HepG2 (cell line): ENCODE measurements around the gene IQUB. TPM values are rescaled to one million over a fixed set of nuclear protein-coding genes. Genes with fewer than 3 reads are reported as not detected.

Experiments
- AHR ChIP-seq: IDR thresholded peaks from 2 replicates; pipeline ENCODE4 v1.6.1; 2018; ENCODE audit warnings: missing genetic modification reagents, missing compliant biosample characterization
- CREB1 ChIP-seq, 2 experiments: fragments of 450-650 bp in 1 of 2; IDR thresholded peaks; 2 replicates each; pipeline ENCODE4 v1.6.1; 2016 to 2017; ENCODE audit warnings: control low read depth in 1 of 2, mild to moderate bottlenecking in 1 of 2, missing compliant biosample characterization in 1 of 2, missing genetic modification characterization in 1 of 2
- FOSL2 ChIP-seq: sonication (generic); formaldehyde crosslinking; IDR thresholded peaks from 2 replicates; pipeline ENCODE4 v1.4.0; 2020; ENCODE audit warnings: missing genetic modification reagents
- GATAD1 ChIP-seq: IDR thresholded peaks from 2 replicates; pipeline ENCODE4 v1.6.1; 2016; ENCODE audit warnings: missing genetic modification reagents, missing compliant biosample characterization
- KLF16 ChIP-seq, 2 experiments: sonication (generic) in 1 of 2; formaldehyde crosslinking in 1 of 2; IDR thresholded peaks; 2 replicates each; pipeline versions ENCODE4 v1.6.1 to v1.8.0; 2016 to 2023; ENCODE audit warnings: missing genetic modification reagents in 2 of 2, missing compliant biosample characterization in 1 of 2
- MAF1 ChIP-seq: sonication (generic); formaldehyde crosslinking; IDR thresholded peaks from 2 replicates; pipeline ENCODE4 v1.5.0; 2020; ENCODE audit warnings: missing genetic modification reagents, borderline replicate concordance
- NFKB2 ChIP-seq: sonication (generic); formaldehyde crosslinking; IDR thresholded peaks from 2 replicates; pipeline ENCODE4 v1.4.0; 2020; ENCODE audit warnings: missing genetic modification reagents, borderline replicate concordance
- SAP130 ChIP-seq: IDR thresholded peaks from 2 replicates; pipeline ENCODE4 v1.6.1; 2016; ENCODE audit warnings: low read depth
- SIN3A ChIP-seq: IDR thresholded peaks from 2 replicates; pipeline ENCODE4 v1.6.1; 2011; ENCODE audit warnings: low read depth, mild to moderate bottlenecking, control low read depth, low read length, borderline replicate concordance
- STAT5B ChIP-seq: sonication (generic); formaldehyde crosslinking; IDR thresholded peaks from 2 replicates; pipeline ENCODE4 v1.4.0; 2020; ENCODE audit warnings: missing genetic modification reagents
- TBX2 ChIP-seq: sonication (generic); formaldehyde crosslinking; IDR thresholded peaks from 2 replicates; pipeline ENCODE4 v1.5.0; 2020; ENCODE audit warnings: missing genetic modification reagents, mild to moderate bottlenecking, borderline replicate concordance
- ZFP36L2 ChIP-seq: sonication (generic); formaldehyde crosslinking; IDR thresholded peaks from 2 replicates; pipeline ENCODE4 v1.4.0; 2020; ENCODE audit warnings: missing genetic modification reagents
- ZNF792 ChIP-seq: IDR thresholded peaks from 2 replicates; pipeline ENCODE4 v1.6.1; 2016
- polyA plus RNA-seq, 8 experiments: library from polyadenylated mRNA; depleted of rRNA in 3 of 8; stranded (reverse) in 7 of 8; unstranded in 1 of 8; fragments of >200 nt; fragmentation: Illumina TruSeq in 4 of 8; extraction: Trizol in 4 of 8; gene quantifications; 2 replicates each; pipeline versions ENCODE4 v1.2.1 to v1.2.3, GENCODE V29; 2011 to 2016; ENCODE audit warnings: low read depth in 4 of 8, missing spikeins in 1 of 8, mixed read lengths in 1 of 8; ENCODE audit not compliant: insufficient read depth in 1 of 8
- total RNA-seq, 5 experiments: library from RNA; depleted of rRNA; stranded (reverse); fragments of >200 nt; fragmentation: Illumina TruSeq; extraction: Trizol; gene quantifications; 2 replicates each; pipeline ENCODE4 v1.2.3, GENCODE V29; 2016; ENCODE audit warnings: low read depth in 1 of 5
- TF ChIP-seq, protein P1 (sequence below): sonication (generic); formaldehyde crosslinking; IDR thresholded peaks from 2 replicates; pipeline ENCODE4 v1.9.0; 2021; ENCODE audit warnings: mild to moderate bottlenecking, missing genetic modification reagents
- TF ChIP-seq, protein P2 (sequence below): IDR thresholded peaks from 2 replicates; pipeline ENCODE4 v1.6.1; 2018; ENCODE audit warnings: missing genetic modification reagents, mild to moderate bottlenecking, missing compliant biosample characterization
- TF ChIP-seq, protein P3 (sequence below): sonication (generic); formaldehyde crosslinking; IDR thresholded peaks from 2 replicates; pipeline ENCODE4 v1.4.0; 2020; ENCODE audit warnings: missing genetic modification reagents
- TF ChIP-seq, protein P4 (sequence below): sonication (generic); formaldehyde crosslinking; conservative IDR thresholded peaks from 2 replicates; pipeline ENCODE4 v1.4.0; 2020; ENCODE audit warnings: missing genetic modification reagents

Gene IQUB
- total and polyA plus RNA-seq, 2 of the 13 experiments (the other 11 are each of a cell fraction or from before 2014, with no cell fraction given), result 0.07 TPM; not detected in 1

DNA sequence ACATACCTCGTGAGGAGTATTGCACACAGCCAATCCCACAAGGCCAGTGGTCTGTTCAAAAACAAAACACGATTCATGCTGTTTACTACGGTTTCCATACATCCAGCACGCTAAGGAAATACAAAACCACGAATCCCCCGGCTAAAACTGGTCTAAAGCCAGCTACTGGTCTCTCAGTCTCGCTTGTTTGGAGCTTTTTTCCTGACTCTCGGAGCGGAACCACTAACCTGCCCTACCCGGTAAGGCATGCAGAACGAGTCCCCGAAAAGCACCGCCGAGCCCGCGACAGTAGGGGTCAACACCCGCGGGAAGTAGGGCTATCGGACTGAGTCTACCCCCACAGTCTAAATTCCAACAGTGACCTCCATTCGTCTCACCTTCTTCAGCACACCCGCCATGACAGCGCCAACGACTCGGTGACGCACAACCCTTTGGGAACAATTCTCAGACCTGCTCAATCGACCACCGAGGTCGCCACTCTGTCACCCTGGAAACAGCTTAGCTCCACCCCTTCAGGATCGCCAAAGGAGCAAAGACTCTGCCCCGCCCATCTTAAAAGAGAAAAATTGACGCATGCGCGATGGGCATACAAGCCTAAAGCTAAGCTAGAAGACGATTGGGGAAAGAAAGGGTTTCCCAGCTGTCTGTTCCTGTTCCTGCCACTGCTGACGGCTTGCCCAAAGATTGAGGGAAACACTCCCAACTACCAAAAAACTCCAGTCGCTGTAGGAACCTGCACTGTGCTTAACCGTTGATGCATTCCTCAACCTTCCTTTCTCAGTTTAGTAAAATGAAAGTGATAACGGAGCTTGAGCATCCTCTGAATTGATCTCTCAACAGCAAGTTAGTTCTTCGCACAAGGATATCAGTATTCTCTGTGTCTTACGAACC, 23.2 kb upstream of the IQUB start, which contains the start of gene NDUFA5 (continued):
- TF ChIP-seq, protein P1, sequence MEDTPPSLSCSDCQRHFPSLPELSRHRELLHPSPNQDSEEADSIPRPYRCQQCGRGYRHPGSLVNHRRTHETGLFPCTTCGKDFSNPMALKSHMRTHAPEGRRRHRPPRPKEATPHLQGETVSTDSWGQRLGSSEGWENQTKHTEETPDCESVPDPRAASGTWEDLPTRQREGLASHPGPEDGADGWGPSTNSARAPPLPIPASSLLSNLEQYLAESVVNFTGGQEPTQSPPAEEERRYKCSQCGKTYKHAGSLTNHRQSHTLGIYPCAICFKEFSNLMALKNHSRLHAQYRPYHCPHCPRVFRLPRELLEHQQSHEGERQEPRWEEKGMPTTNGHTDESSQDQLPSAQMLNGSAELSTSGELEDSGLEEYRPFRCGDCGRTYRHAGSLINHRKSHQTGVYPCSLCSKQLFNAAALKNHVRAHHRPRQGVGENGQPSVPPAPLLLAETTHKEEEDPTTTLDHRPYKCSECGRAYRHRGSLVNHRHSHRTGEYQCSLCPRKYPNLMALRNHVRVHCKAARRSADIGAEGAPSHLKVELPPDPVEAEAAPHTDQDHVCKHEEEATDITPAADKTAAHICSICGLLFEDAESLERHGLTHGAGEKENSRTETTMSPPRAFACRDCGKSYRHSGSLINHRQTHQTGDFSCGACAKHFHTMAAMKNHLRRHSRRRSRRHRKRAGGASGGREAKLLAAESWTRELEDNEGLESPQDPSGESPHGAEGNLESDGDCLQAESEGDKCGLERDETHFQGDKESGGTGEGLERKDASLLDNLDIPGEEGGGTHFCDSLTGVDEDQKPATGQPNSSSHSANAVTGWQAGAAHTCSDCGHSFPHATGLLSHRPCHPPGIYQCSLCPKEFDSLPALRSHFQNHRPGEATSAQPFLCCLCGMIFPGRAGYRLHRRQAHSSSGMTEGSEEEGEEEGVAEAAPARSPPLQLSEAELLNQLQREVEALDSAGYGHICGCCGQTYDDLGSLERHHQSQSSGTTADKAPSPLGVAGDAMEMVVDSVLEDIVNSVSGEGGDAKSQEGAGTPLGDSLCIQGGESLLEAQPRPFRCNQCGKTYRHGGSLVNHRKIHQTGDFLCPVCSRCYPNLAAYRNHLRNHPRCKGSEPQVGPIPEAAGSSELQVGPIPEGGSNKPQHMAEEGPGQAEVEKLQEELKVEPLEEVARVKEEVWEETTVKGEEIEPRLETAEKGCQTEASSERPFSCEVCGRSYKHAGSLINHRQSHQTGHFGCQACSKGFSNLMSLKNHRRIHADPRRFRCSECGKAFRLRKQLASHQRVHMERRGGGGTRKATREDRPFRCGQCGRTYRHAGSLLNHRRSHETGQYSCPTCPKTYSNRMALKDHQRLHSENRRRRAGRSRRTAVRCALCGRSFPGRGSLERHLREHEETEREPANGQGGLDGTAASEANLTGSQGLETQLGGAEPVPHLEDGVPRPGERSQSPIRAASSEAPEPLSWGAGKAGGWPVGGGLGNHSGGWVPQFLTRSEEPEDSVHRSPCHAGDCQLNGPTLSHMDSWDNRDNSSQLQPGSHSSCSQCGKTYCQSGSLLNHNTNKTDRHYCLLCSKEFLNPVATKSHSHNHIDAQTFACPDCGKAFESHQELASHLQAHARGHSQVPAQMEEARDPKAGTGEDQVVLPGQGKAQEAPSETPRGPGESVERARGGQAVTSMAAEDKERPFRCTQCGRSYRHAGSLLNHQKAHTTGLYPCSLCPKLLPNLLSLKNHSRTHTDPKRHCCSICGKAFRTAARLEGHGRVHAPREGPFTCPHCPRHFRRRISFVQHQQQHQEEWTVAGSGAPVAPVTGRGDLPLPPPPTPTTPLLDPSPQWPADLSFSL (CRISPR knock-in tag), result no peak
- TF ChIP-seq FOSL2 (CRISPR knock-in tag), result peak; percentile 79
- TF ChIP-seq TBX2 (CRISPR knock-in tag), result peak; percentile 17; the same call in 1 of the 2 replicates
- peak; percentile 98 for TF ChIP-seq SIN3A
- no peak for TF ChIP-seq STAT5B (CRISPR knock-in tag)
- no peak for TF ChIP-seq ZFP36L2 (CRISPR knock-in tag)
- TF ChIP-seq, protein P2, sequence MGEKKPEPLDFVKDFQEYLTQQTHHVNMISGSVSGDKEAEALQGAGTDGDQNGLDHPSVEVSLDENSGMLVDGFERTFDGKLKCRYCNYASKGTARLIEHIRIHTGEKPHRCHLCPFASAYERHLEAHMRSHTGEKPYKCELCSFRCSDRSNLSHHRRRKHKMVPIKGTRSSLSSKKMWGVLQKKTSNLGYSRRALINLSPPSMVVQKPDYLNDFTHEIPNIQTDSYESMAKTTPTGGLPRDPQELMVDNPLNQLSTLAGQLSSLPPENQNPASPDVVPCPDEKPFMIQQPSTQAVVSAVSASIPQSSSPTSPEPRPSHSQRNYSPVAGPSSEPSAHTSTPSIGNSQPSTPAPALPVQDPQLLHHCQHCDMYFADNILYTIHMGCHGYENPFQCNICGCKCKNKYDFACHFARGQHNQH (CRISPR knock-in tag), result peak; percentile 31; the same call in 1 of the 2 replicates
- TF ChIP-seq CREB1 (IDR thresholded peaks at IDR 0.05), result peak; percentile 87
- peak; percentile 94 for TF ChIP-seq CREB1 (CRISPR knock-in tag; IDR thresholded peaks at IDR 0.05)
- peak; percentile 95 for TF ChIP-seq SAP130 (CRISPR knock-in tag)
- no peak for TF ChIP-seq MAF1 (CRISPR knock-in tag)
- 0 out of 2 replicates have a peak, but pooled peaks have one; percentile 19 for TF ChIP-seq AHR
- peak; percentile 55; the same call in 1 of the 2 replicates for TF ChIP-seq NFKB2 (CRISPR knock-in tag)
- TF ChIP-seq, protein P3, sequence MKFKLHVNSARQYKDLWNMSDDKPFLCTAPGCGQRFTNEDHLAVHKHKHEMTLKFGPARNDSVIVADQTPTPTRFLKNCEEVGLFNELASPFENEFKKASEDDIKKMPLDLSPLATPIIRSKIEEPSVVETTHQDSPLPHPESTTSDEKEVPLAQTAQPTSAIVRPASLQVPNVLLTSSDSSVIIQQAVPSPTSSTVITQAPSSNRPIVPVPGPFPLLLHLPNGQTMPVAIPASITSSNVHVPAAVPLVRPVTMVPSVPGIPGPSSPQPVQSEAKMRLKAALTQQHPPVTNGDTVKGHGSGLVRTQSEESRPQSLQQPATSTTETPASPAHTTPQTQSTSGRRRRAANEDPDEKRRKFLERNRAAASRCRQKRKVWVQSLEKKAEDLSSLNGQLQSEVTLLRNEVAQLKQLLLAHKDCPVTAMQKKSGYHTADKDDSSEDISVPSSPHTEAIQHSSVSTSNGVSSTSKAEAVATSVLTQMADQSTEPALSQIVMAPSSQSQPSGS (CRISPR knock-in tag), result peak; percentile 72
- TF ChIP-seq GATAD1 (CRISPR knock-in tag), result peak; percentile 90
- TF ChIP-seq ZNF792, result peak; percentile 66; the same call in 1 of the 2 replicates
- TF ChIP-seq, protein P4, sequence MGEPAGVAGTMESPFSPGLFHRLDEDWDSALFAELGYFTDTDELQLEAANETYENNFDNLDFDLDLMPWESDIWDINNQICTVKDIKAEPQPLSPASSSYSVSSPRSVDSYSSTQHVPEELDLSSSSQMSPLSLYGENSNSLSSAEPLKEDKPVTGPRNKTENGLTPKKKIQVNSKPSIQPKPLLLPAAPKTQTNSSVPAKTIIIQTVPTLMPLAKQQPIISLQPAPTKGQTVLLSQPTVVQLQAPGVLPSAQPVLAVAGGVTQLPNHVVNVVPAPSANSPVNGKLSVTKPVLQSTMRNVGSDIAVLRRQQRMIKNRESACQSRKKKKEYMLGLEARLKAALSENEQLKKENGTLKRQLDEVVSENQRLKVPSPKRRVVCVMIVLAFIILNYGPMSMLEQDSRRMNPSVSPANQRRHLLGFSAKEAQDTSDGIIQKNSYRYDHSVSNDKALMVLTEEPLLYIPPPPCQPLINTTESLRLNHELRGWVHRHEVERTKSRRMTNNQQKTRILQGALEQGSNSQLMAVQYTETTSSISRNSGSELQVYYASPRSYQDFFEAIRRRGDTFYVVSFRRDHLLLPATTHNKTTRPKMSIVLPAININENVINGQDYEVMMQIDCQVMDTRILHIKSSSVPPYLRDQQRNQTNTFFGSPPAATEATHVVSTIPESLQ (CRISPR knock-in tag), result no peak
- TF ChIP-seq KLF16 (CRISPR knock-in tag; IDR thresholded peaks at IDR 0.05), result peak in 1 of 2 experiments; percentile 49; a peak in 1 of 4 replicates
